ENCODE data around the gene MAD2L2.
A peak's percentile ranks its signal among the peaks of the same experiment; 100 is the strongest.

The MAD2L2 gene

DNA sequence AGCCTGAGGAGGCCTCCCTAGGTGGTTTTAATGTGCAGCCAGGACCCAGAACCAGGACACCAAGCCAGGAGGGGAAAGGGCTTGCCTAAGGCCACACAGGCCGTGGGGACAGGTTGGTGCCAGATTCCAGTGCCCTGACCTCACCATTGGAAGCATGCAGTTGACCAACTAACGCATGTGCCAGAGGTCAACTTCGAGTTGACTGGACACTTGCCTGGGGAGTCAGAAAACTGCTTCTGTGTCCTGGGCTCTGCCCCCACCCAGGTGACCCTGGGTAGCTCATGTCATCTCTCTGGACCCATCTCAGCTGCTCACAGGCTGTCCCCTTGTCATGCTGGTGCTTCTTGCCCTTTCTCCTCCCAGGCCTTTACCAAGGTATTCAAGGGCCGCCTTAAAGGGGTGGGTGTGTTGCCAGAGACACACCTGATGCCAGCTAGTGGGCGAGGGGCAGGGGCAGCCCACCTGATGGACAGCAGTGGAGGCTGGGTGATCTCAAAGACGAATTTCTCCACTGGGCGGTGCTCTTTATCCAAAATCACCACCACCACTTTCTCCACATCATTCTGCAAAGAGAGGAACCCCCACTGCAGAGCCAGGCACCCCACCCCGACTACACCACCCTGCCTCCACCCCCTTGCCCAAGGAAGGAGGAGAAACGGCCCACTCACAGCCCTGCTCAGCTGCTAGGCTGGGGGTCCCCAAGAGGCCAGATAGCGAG lies 4.4 kb downstream of the MAD2L2 start:
- Histone ChIP-seq H2AK5ac (ENCODE audit: low read depth, low read length) (no peak overlapping the region), H4K8ac (ENCODE audit: low read depth, low read length) (no peak overlapping the region), H3K36me3 (replicated peaks in 1 of 2; ENCODE audit: control insufficient read depth in 2 of 2, insufficient read depth in 2 of 2, low read length in 2 of 2) (peaks cover 46 to 80% of the 10 kb centered on the region in 2 donors), H3K23ac (ENCODE audit: low read depth, low read length, poor library complexity) (no peak overlapping the region), H3K4ac (ENCODE audit: low read length) (no peak overlapping the region), H3K14ac (ENCODE audit: low read length) (no peak overlapping the region), H2BK120ac (ENCODE audit: low read depth, low read length) (no peak overlapping the region), H3K27ac (replicated peaks; ENCODE audit: low read length) (no peak overlapping the region), H2AFZ (ENCODE audit: low read length) (no peak overlapping the region), H3K79me1 (ENCODE audit: low read depth, low read length) (peaks cover 6% of the 10 kb centered on the region), H3K9me3 (replicated peaks in 1 of 2; ENCODE audit: control insufficient read depth in 2 of 2, insufficient read depth in 1 of 2, low read depth in 1 of 2, low read length in 2 of 2) (no peaks in the 10 kb centered on the region), H3K4me1 (ENCODE audit: control insufficient read depth in 2 of 2, insufficient read depth in 1 of 2, low read depth in 1 of 2, low read length in 2 of 2) (peaks cover under 1 to 2% of the 10 kb centered on the region in 2 donors), H3K4me3 (ENCODE audit: low read length in 2 of 2) (peak overlapping the region in 1 of 2 donors; percentile 49), H2BK15ac (ENCODE audit: low read length) (no peak overlapping the region), H3K18ac (ENCODE audit: low read length) (peak overlapping the region; percentile 48), H4K91ac (ENCODE audit: low read depth, low read length, poor library complexity) (no peak overlapping the region), H2BK12ac (ENCODE audit: low read length) (no peak overlapping the region), H3K27me3 (ENCODE audit: control insufficient read depth in 3 of 3, insufficient read depth in 3 of 3, low read depth in 1 of 3, low read length in 3 of 3) (no peaks in the 10 kb centered on the region), H3K9ac (ENCODE audit: low read depth, low read length, poor library complexity) (no peak overlapping the region), H2BK5ac (ENCODE audit: low read length) (no peak overlapping the region), H3K4me2 (ENCODE audit: insufficient read depth, low read length, poor library complexity, severe bottlenecking) (peak overlapping the region; percentile 11)
- DNase-seq (ENCODE audit: low spot score) = no peak
- no CpG with 5 or more reads among the region's 10 CpGs for WGBS, 2 donors (ENCODE audit: extremely low coverage in 2 of 2, insufficient read length in 2 of 2, insufficient replicate concordance in 1 of 2)

DNA sequence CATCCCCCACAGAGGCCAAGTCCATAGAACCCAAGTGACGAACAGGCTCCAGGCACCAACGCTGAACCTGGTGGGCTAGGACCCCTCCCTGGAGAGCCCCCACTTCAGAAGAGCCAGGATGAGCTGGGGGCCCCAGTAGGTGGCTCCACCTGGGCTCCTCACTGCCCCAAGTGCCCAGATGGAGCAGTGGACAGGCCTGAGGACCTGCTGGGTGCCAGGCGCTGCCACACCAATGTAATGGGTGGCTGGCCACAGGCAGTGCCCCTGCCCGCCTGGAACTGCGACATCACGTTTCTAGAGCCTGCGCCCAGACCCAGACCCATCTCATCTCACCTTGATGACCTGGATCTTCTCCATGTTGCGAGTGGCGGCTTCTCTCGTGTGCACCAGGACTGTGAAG lies 5.6 kb downstream of the MAD2L2 start:
- Histone ChIP-seq H3K9ac (ENCODE audit: low read depth, low read length, poor library complexity) (no peak overlapping the region), H3K27me3 (ENCODE audit: control insufficient read depth in 3 of 3, insufficient read depth in 3 of 3, low read depth in 1 of 3, low read length in 3 of 3) (no peaks in the 10 kb centered on the region), H3K79me1 (ENCODE audit: low read depth, low read length) (peaks cover under 1% of the 10 kb centered on the region), H2BK5ac (ENCODE audit: low read length) (no peak overlapping the region), H2AFZ (ENCODE audit: low read length) (no peak overlapping the region), H4K91ac (ENCODE audit: low read depth, low read length, poor library complexity) (no peak overlapping the region), H3K9me3 (replicated peaks in 1 of 2; ENCODE audit: control insufficient read depth in 2 of 2, insufficient read depth in 1 of 2, low read depth in 1 of 2, low read length in 2 of 2) (no peaks in the 10 kb centered on the region), H2BK12ac (ENCODE audit: low read length) (no peak overlapping the region), H3K14ac (ENCODE audit: low read length) (no peak overlapping the region), H3K36me3 (replicated peaks in 1 of 2; ENCODE audit: control insufficient read depth in 2 of 2, insufficient read depth in 2 of 2, low read length in 2 of 2) (peaks cover 53 to 92% of the 10 kb centered on the region in 2 donors), H4K8ac (ENCODE audit: low read depth, low read length) (no peak overlapping the region), H3K4me3 (ENCODE audit: low read length in 2 of 2) (no peak overlapping the region), H3K27ac (replicated peaks; ENCODE audit: low read length) (no peak overlapping the region), H2BK120ac (ENCODE audit: low read depth, low read length) (no peak overlapping the region), H2BK15ac (ENCODE audit: low read length) (no peak overlapping the region), H3K23ac (ENCODE audit: low read depth, low read length, poor library complexity) (no peak overlapping the region), H3K18ac (ENCODE audit: low read length) (no peak overlapping the region), H2AK5ac (ENCODE audit: low read depth, low read length) (no peak overlapping the region), H3K4ac (ENCODE audit: low read length) (no peak overlapping the region), H3K4me1 (ENCODE audit: control insufficient read depth in 2 of 2, insufficient read depth in 1 of 2, low read depth in 1 of 2, low read length in 2 of 2) (peaks cover 0 to 2% of the 10 kb centered on the region in 2 donors), H3K4me2 (ENCODE audit: insufficient read depth, low read length, poor library complexity, severe bottlenecking) (no peak overlapping the region)
- WGBS, 2 donors (ENCODE audit: extremely low coverage in 2 of 2, insufficient read length in 2 of 2, insufficient replicate concordance in 1 of 2) = no CpG with 5 or more reads among the region's 10 CpGs
- no peak for DNase-seq (ENCODE audit: low spot score)

DNA sequence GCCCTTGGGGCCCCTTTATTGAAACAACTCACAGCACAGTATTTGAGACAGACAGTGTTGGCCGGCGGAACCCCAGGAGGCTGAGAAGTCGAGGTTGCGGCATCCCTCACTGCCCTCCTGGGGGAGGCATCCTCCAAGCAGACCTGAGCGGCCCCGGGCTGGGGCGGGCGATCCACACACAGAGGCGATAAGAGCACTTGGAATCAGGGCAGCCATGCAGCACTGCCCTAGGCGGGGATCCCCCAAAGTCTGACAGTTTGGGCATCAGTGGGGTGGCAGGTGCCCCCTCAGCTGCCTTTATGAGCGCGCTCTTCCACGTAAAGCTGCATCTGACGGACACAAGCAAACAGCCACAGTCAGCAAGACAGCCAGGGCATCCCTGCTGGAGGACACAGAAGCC lies 6.5 kb downstream of the MAD2L2 start:
- Histone ChIP-seq H3K4me3 (ENCODE audit: low read length in 2 of 2) (no peak overlapping the region), H2BK15ac (ENCODE audit: low read length) (no peak overlapping the region), H3K18ac (ENCODE audit: low read length) (no peak overlapping the region), H3K4me1 (ENCODE audit: control insufficient read depth in 2 of 2, insufficient read depth in 1 of 2, low read depth in 1 of 2, low read length in 2 of 2) (no peaks in the 10 kb centered on the region), H2BK5ac (ENCODE audit: low read length) (no peak overlapping the region), H3K27me3 (ENCODE audit: control insufficient read depth in 3 of 3, insufficient read depth in 3 of 3, low read depth in 1 of 3, low read length in 3 of 3) (no peaks in the 10 kb centered on the region), H4K8ac (ENCODE audit: low read depth, low read length) (no peak overlapping the region), H3K79me1 (ENCODE audit: low read depth, low read length) (peaks cover 2% of the 10 kb centered on the region), H3K14ac (ENCODE audit: low read length) (no peak overlapping the region), H3K9ac (ENCODE audit: low read depth, low read length, poor library complexity) (no peak overlapping the region), H2AFZ (ENCODE audit: low read length) (no peak overlapping the region), H4K91ac (ENCODE audit: low read depth, low read length, poor library complexity) (no peak overlapping the region), H3K36me3 (replicated peaks in 1 of 2; ENCODE audit: control insufficient read depth in 2 of 2, insufficient read depth in 2 of 2, low read length in 2 of 2) (peaks cover 55 to 91% of the 10 kb centered on the region in 2 donors), H2BK120ac (ENCODE audit: low read depth, low read length) (no peak overlapping the region), H3K4ac (ENCODE audit: low read length) (no peak overlapping the region), H3K4me2 (ENCODE audit: insufficient read depth, low read length, poor library complexity, severe bottlenecking) (no peak overlapping the region), H3K9me3 (replicated peaks in 1 of 2; ENCODE audit: control insufficient read depth in 2 of 2, insufficient read depth in 1 of 2, low read depth in 1 of 2, low read length in 2 of 2) (no peaks in the 10 kb centered on the region), H3K23ac (ENCODE audit: low read depth, low read length, poor library complexity) (no peak overlapping the region), H2AK5ac (ENCODE audit: low read depth, low read length) (no peak overlapping the region), H2BK12ac (ENCODE audit: low read length) (no peak overlapping the region), H3K27ac (replicated peaks; ENCODE audit: low read length) (no peak overlapping the region)
- DNase-seq (ENCODE audit: low spot score) = no peak
- WGBS, 2 donors (ENCODE audit: extremely low coverage in 2 of 2, insufficient read length in 2 of 2, insufficient replicate concordance in 1 of 2) = no CpG with 5 or more reads among the region's 14 CpGs

DNA sequence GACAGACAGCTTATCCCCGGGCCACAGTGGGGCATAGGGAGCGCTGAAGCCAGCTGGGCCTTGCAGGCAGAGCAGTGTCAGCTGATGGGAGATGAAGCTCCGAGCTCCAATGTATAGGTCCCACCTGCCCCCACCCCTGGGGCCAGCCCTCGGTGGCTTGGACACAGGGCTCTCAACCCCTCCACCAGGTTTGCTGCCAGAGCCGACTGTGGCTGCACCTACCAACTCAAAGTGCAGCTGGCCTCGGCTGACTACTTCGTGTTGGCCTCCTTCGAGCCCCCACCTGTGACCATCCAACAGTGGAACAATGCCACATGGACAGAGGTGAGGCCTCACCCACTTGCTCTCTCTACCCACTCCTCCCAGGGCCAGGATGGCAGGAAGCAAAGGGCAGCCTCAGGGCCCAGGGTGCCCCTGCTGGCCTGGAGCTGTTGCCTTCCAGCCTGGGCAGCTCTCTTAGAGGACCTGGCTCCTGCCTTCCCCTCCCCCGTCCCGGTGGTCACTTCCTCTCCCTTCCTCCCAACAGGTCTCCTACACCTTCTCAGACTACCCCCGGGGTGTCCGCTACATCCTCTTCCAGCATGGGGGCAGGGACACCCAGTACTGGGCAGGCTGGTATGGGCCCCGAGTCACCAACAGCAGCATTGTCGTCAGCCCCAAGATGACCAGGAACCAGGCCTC lies 7.7 kb downstream of the MAD2L2 start:
- Histone ChIP-seq H3K14ac (ENCODE audit: low read length) (no peak overlapping the region), H4K91ac (ENCODE audit: low read depth, low read length, poor library complexity) (no peak overlapping the region), H4K8ac (ENCODE audit: low read depth, low read length) (no peak overlapping the region), H3K79me1 (ENCODE audit: low read depth, low read length) (peaks cover 2% of the 10 kb centered on the region), H3K4ac (ENCODE audit: low read length) (no peak overlapping the region), H2BK5ac (ENCODE audit: low read length) (no peak overlapping the region), H3K23ac (ENCODE audit: low read depth, low read length, poor library complexity) (peak overlapping the region; percentile 3), H2BK12ac (ENCODE audit: low read length) (no peak overlapping the region), H3K36me3 (replicated peaks in 1 of 2; ENCODE audit: control insufficient read depth in 2 of 2, insufficient read depth in 2 of 2, low read length in 2 of 2) (peaks cover 55 to 93% of the 10 kb centered on the region in 2 donors), H3K18ac (ENCODE audit: low read length) (no peak overlapping the region), H2BK120ac (ENCODE audit: low read depth, low read length) (no peak overlapping the region), H2AK5ac (ENCODE audit: low read depth, low read length) (no peak overlapping the region), H3K9me3 (replicated peaks in 1 of 2; ENCODE audit: control insufficient read depth in 2 of 2, insufficient read depth in 1 of 2, low read depth in 1 of 2, low read length in 2 of 2) (no peaks in the 10 kb centered on the region), H3K4me2 (ENCODE audit: insufficient read depth, low read length, poor library complexity, severe bottlenecking) (no peak overlapping the region), H2AFZ (ENCODE audit: low read length) (no peak overlapping the region), H3K27me3 (ENCODE audit: control insufficient read depth in 3 of 3, insufficient read depth in 3 of 3, low read depth in 1 of 3, low read length in 3 of 3) (no peaks in the 10 kb centered on the region), H3K27ac (replicated peaks; ENCODE audit: low read length) (no peak overlapping the region), H2BK15ac (ENCODE audit: low read length) (no peak overlapping the region), H3K9ac (ENCODE audit: low read depth, low read length, poor library complexity) (no peak overlapping the region), H3K4me3 (ENCODE audit: low read length in 2 of 2) (peak overlapping the region in 1 of 2 donors; percentile 46), H3K4me1 (ENCODE audit: control insufficient read depth in 2 of 2, insufficient read depth in 1 of 2, low read depth in 1 of 2, low read length in 2 of 2) (peaks cover 0 to 6% of the 10 kb centered on the region in 2 donors)
- DNase-seq (ENCODE audit: low spot score) = no peak
- WGBS, 2 donors (ENCODE audit: extremely low coverage in 2 of 2, insufficient read length in 2 of 2, insufficient replicate concordance in 1 of 2) = no CpG with 5 or more reads among the region's 14 CpGs

Measured in neuronal stem cell (in vitro differentiated cells).